ENCODE results near the gene LIN9. TPM values are rescaled to one million over a fixed set of nuclear protein-coding genes. Genes with fewer than 3 reads are reported as not detected.
"Not testable (repeated sequence)": the region's sequence is repeated elsewhere in the genome, so short reads cannot be mapped to it uniquely, and the experiment has no call there.

Gene LIN9
- total RNA-seq, 2 experiments from 2014 or later: 13.6 to 15.4 TPM

DNA sequence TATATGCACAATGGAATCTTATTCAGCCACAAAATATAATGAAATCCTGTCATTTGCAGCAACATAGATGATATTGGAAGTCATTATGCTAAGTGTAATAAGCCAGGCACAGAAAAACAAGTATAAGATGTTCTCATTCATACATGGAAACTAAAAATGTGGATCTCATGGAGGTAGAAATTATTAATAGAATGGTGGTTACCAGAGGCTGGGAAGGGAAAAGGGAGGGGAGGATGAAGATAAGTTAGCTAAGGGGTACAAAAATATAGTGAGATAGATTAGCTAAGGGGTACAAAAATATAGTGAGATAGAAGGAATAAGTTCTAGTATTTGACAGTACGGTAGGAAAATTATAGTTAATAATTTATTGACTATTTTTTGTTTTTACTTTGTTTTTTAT lies 27.9 kb downstream of the LIN9 start:
- CTCF ChIA-PET: no interaction called here
- Mint-ChIP-seq H3K36me3 (ENCODE audit: low read depth) (peaks cover 13% of the 10 kb centered on the region), H3K9me3 (no peaks in the 10 kb centered on the region), H3K27me3 (no peaks in the 10 kb centered on the region), H3K27ac (no peak overlapping the region), H3K4me1 (no peaks in the 10 kb centered on the region), H3K4me3 (no peak overlapping the region)
- POLR2A ChIA-PET: no interaction called here
- DNase-seq: no peak

DNA sequence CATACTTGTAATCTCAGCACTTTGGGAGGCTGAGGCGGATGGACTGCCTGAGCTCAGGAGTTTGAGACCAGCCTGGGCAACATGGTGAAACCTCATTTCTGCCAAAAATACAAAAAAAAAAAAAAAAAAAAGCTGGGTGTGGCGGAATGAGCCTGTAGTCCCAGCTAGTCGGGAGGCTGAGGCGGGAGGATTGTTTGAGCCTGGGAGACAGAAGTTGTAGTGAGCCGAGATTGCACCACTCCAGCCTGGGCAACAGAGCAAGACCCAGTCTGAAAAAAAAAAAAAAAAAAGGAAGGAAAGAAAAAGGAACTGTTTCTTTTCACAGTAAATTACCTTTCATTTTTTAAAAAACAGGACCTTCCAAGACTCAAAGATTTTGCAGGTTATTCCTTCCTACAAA lies 29.5 kb downstream of the LIN9 start:
- Mint-ChIP-seq H3K4me1 (no peaks in the 10 kb centered on the region), H3K9me3 (no peaks in the 10 kb centered on the region), H3K27ac (no peak overlapping the region), H3K36me3 (ENCODE audit: low read depth) (peaks cover 14% of the 10 kb centered on the region), H3K27me3 (no peaks in the 10 kb centered on the region), H3K4me3 (no peak overlapping the region)
- ChIA-PET CTCF (interaction anchor here (0.6 to 1.5 kb wide), 3 partner anchors 80 to 1484 kb away, joined by 3 read pairs; no protein-coding TSS in a partner anchor), POLR2A (interaction anchor here (0.6 kb wide), 1 partner anchor 130 kb away, joined by 3 read pairs; no protein-coding TSS in a partner anchor)
- DNase-seq: no peak

DNA sequence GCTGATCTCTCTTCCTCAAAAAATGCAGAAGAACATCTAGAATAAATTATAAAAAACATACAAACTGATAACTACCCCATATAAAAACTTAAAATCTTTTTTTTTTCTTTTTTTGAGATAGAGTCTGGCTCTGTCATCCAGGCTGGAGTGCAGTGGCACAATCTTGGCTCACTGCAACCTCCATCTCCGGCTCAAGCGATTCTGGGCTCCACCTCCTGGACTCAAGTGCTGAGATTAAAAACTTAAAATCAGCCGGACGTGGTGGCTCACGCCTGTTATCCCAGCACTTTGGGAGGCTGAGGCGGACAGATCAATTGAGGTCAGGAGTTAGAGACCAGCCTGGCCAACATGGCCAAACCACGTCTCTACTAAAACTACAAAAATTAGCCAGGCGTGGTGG lies 31.1 kb downstream of the LIN9 start:
- ChIA-PET POLR2A (no interaction called here), CTCF (no interaction called here)
- Mint-ChIP-seq H3K4me1 (no peaks in the 10 kb centered on the region), H3K27me3 (no peaks in the 10 kb centered on the region), H3K9me3 (no peaks in the 10 kb centered on the region), H3K4me3 (no peak overlapping the region), H3K27ac (no peak overlapping the region), H3K36me3 (ENCODE audit: low read depth) (peaks cover 14% of the 10 kb centered on the region)
- DNase-seq: no peak

- H3K27me3 Mint-ChIP-seq: no peaks in the 10 kb centered on the region
- H3K27ac Mint-ChIP-seq: no peak overlapping the region
- no peak overlapping the region for H3K4me3 Mint-ChIP-seq
- peaks cover 14% of the 10 kb centered on the region for H3K36me3 Mint-ChIP-seq (ENCODE audit: low read depth)
- DNase-seq: no peak
- ChIA-PET CTCF (interaction anchor here (0.6 to 0.7 kb wide), 3 partner anchors 538 to 815 kb away, joined by 3 to 4 read pairs (median 4); no protein-coding TSS in a partner anchor), POLR2A (no interaction called here)
- H3K4me1 Mint-ChIP-seq: no peaks in the 10 kb centered on the region
- H3K9me3 Mint-ChIP-seq: no peaks in the 10 kb centered on the region
Observed at GRCh38 chr1:226276987-226277386, 32.0 kb downstream of the LIN9 start.

- ChIA-PET CTCF (no interaction called here), POLR2A (no interaction called here)
- H3K4me1 Mint-ChIP-seq: no peaks in the 10 kb centered on the region
- peaks cover 14% of the 10 kb centered on the region for H3K36me3 Mint-ChIP-seq (ENCODE audit: low read depth)
- no peaks in the 10 kb centered on the region for H3K27me3 Mint-ChIP-seq
- DNase-seq: no peak
- no peak overlapping the region for H3K4me3 Mint-ChIP-seq
- no peaks in the 10 kb centered on the region for H3K9me3 Mint-ChIP-seq
- H3K27ac Mint-ChIP-seq: no peak overlapping the region
Observed at GRCh38 chr1:226276077-226276682, 32.8 kb downstream of the LIN9 start.

DNA sequence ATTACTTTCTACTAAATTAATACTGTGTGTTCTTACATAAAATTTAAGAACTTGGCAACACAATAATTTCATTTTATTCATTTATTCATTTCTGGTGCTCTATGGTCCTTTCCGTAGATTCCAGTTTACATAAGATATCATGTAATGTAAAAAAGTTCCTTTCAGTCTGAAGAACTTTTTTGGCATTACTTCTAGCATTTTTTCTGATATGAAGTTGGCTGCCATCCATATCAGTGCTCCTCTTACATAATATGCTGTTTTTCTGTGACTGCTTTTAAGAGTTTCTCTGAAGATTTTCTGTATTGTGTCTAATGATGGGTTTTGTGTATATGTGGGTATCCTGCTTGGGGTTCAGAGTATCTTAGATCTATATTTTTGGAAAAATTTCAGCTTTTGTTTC lies 34.8 kb downstream of the LIN9 start:
- Mint-ChIP-seq H3K9me3 (no peaks in the 10 kb centered on the region), H3K27me3 (no peaks in the 10 kb centered on the region), H3K4me1 (no peaks in the 10 kb centered on the region), H3K4me3 (no peak overlapping the region), H3K27ac (no peak overlapping the region), H3K36me3 (ENCODE audit: low read depth) (peaks cover 11% of the 10 kb centered on the region)
- no peak for DNase-seq
- ChIA-PET POLR2A (no interaction called here), CTCF (interaction anchor here (1.0 kb wide), 1 partner anchor 36 kb away, joined by 3 read pairs; no protein-coding TSS in a partner anchor)

DNA sequence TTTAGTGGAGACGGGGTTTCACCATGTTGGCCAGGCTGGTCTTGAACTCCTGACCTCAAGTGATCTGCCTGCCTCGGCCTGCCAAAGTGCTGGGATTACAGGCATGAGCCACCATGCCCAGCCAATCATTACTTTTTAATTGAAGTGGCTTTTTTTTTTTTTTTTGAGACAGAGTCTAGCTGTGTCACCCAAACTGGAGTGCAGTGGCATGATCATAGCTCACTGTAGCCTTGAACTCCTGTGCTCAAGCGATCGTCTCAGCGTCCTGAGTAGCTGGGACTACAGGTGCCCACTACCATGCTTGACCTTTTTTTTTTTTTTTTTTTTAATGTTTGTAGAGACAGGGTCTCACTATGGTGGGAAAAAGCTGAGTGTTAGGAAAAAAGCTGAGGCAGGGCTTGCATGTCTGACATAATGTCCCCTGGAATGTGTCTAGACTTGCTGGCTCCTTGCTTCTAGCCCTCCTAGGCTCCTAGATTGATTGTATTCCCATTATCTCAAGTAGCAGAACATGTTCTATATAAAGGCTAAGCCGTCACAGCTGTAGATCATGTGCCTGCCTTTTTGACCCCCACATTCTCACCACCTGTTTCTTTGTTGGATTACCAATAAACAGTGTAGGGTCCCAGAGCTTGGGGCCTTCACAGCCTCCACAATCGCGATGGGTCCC lies 36.6 kb downstream of the LIN9 start:
- H3K27ac Mint-ChIP-seq, H3K4me1 Mint-ChIP-seq, H3K27me3 Mint-ChIP-seq, H3K4me3 Mint-ChIP-seq, H3K9me3 Mint-ChIP-seq, POLR2A ChIA-PET, DNase-seq: not testable (repeated sequence)
- CTCF ChIA-PET: interaction anchor here (0.6 kb wide), 1 partner anchor 62 kb away, joined by 3 read pairs; no protein-coding TSS in a partner anchor
- H3K36me3 Mint-ChIP-seq (ENCODE audit: low read depth): peaks cover 11% of the 10 kb centered on the region

DNA sequence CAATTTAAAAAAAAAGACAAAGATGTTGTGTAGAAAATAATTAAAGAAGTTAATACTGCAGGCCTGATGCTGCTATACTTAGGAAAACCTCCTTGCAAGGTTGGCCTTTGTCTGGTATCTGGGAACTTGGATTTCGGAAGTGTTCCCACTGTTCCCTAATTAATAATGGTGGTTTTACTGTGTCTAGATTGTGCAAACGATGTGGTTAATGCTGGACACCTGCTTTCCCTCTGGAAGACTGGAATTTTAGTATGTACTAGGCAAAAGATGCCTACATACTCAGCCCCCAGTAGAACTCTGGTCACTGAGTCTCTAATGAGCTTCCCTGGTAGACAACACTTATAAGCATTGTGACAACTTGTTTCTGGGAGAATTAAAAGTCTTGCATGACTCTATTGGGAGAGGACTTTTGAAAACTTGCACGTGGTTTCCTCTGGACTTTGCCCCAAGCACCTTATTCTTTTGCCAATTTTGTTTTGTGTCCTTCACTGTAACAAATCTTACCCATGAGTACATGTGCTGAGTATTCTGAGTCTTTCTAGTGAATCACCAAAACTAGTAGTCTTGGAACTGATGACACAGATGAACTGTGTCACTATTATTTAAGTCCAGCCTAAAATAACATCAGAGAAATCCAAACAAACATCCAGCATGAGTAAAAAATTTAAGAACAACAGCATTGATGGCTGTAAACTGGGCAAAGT lies 40.4 kb downstream of the LIN9 start:
- Mint-ChIP-seq H3K4me1 (no peaks in the 10 kb centered on the region), H3K27ac (no peak overlapping the region), H3K27me3 (no peaks in the 10 kb centered on the region), H3K36me3 (ENCODE audit: low read depth) (peaks cover 8% of the 10 kb centered on the region), H3K4me3 (no peak overlapping the region), H3K9me3 (no peaks in the 10 kb centered on the region)
- ChIA-PET CTCF (no interaction called here), POLR2A (no interaction called here)
- no peak for DNase-seq

DNA sequence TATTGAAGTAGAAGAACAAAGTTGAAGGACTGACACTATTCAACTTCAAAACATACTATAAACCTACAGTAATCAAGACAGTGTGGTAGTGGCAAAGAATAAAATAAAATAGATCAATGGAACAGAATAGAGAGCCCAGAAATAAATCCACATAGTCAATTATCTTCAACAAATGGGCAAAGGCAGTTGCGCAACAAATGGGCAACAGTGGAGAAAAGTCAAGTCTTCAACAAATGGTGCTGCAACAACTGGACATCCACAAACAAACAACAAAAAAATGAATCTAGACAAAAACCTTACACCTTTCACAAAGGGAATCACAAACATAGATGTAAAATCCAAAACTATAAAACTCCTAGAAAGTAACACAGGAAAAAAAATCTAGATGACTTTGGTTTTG lies 47.1 kb downstream of the LIN9 start:
- CTCF ChIA-PET: no interaction called here
- H3K4me1 Mint-ChIP-seq: no peaks in the 10 kb centered on the region

DNA sequence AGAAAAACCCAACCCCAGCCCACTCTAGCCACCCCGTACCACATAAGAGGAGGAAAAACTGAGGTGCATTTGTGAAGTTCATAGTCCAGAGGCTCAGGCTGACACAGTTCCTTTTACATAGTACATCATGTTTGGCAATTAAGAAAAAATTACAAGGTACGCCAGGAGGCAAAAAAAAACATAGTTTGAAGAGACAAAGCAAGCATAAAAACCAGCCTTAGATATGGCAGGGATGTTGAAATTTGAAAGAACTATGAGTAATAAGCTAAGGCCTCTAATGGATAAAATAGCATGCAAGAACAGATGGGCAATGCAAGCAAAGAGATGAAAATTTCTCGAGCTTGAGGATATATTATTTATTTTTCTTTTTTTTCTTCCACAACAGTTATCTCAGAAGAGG lies 53.6 kb downstream of the LIN9 start:
- H3K9me3 Mint-ChIP-seq: peaks cover 8% of the 10 kb centered on the region
- POLR2A ChIA-PET: no interaction called here
- peaks cover 27% of the 10 kb centered on the region for H3K36me3 Mint-ChIP-seq (ENCODE audit: low read depth)
- no peaks in the 10 kb centered on the region for H3K27me3 Mint-ChIP-seq
- CTCF ChIA-PET: interaction anchor here (0.7 to 1.3 kb wide), 2 partner anchors 103 to 118 kb away, joined by 3 read pairs; no protein-coding TSS in a partner anchor
- no peaks in the 10 kb centered on the region for H3K4me1 Mint-ChIP-seq
- H3K27ac Mint-ChIP-seq: no peak overlapping the region
- no peak for DNase-seq
- H3K4me3 Mint-ChIP-seq: no peak overlapping the region

More for the DNA sequence above, 47.1 kb downstream of the LIN9 start:
- Mint-ChIP-seq H3K36me3 (ENCODE audit: low read depth) (peaks cover 49% of the 10 kb centered on the region), H3K27ac (no peak overlapping the region), H3K4me3 (no peak overlapping the region), H3K27me3 (no peaks in the 10 kb centered on the region), H3K9me3 (peaks cover 16% of the 10 kb centered on the region)
- no peak for DNase-seq
- POLR2A ChIA-PET: no interaction called here

DNA sequence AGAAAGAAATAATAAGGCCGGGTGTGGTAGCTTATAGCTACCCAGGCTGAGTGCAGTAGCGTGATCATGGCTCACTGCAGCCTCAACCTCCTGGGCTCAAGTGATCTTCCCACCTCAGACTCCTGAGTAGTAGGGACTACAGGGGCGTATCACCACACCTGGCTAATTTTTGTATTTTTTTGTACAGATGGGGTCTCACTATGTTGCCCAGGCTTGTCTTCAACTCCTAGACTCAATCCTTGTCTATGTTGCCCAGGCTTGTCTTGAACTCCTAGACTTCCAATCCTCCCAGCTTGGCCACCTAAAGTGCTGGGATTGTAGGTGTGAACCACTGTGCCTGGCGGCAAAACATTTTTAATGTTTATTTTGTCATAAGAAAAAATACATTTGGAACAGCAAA lies 55.0 kb downstream of the LIN9 start:
- Mint-ChIP-seq H3K4me3 (no peak overlapping the region), H3K27me3 (no peaks in the 10 kb centered on the region), H3K4me1 (no peaks in the 10 kb centered on the region), H3K36me3 (ENCODE audit: low read depth) (peaks cover 19% of the 10 kb centered on the region), H3K27ac (no peak overlapping the region), H3K9me3 (no peaks in the 10 kb centered on the region)
- POLR2A ChIA-PET: no interaction called here
- no peak for DNase-seq
- CTCF ChIA-PET: no interaction called here

GRCh38 chr1:226252841-226253240 lies 56.1 kb downstream of the LIN9 start:
- H3K4me3 Mint-ChIP-seq, H3K9me3 Mint-ChIP-seq, H3K4me1 Mint-ChIP-seq, H3K27me3 Mint-ChIP-seq, H3K27ac Mint-ChIP-seq, DNase-seq, POLR2A ChIA-PET: not testable (repeated sequence)
- H3K36me3 Mint-ChIP-seq (ENCODE audit: low read depth): peaks cover 20% of the 10 kb centered on the region
- CTCF ChIA-PET: interaction anchor here (0.7 kb wide), 1 partner anchor 49 kb away, joined by 3 read pairs; no protein-coding TSS in a partner anchor

DNA sequence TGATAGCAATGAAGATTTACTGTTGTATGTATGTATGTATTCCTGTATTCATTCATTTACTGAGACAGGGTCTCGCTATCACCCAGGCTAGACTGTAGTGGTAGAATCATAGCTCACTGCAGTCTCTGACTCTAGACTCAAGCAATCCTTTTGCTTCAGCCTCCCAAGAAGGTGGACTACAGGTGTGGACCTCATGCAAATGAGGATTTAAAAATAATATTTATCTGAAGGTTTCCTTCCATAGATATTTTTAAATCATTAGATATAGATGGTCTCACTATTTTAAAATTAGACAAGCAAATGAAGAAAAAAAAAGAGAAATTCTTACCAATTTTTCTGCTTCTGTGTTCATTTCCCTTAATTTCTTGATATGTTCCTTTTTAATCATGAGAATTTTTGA lies 58.5 kb downstream of the LIN9 start:
- H3K9me3 Mint-ChIP-seq: no peaks in the 10 kb centered on the region
- H3K27ac Mint-ChIP-seq: no peak overlapping the region
- ChIA-PET CTCF (no interaction called here), POLR2A (no interaction called here)
- no peak overlapping the region for H3K4me3 Mint-ChIP-seq
- no peaks in the 10 kb centered on the region for H3K27me3 Mint-ChIP-seq
- DNase-seq: no peak
- H3K4me1 Mint-ChIP-seq: no peaks in the 10 kb centered on the region
- peaks cover 22% of the 10 kb centered on the region for H3K36me3 Mint-ChIP-seq (ENCODE audit: low read depth)
